Measurements from ENCODE around the gene NANS. TPM values are rescaled to one million over a fixed set of nuclear protein-coding genes. Genes with fewer than 3 reads are reported as not detected.

The NANS gene
- total RNA-seq, 1 experiment from 2014 or later, result 84.9 TPM

- BruUV-seq (replicated peaks), result no TSS peak
- Histone ChIP-seq H3K36me3 (ENCODE audit: low read depth) (no peaks in the 10 kb centered on the region; the same call in 1 of the 2 replicates), H3K27me3 (ENCODE audit: insufficient read depth, low read depth) (no peaks in the 10 kb centered on the region), H3K79me2 (ENCODE audit: low read depth) (no peaks in the 10 kb centered on the region), H2AFZ (no peak overlapping the region), H3K4me1 (replicated peaks; ENCODE audit: insufficient read depth) (no peaks in the 10 kb centered on the region), H3K9me2 (ENCODE audit: insufficient read depth) (no peaks in the 10 kb centered on the region), H3F3A (ENCODE audit: insufficient read depth, low read depth) (peaks cover 3% of the 10 kb centered on the region; the same call in 1 of the 2 replicates), H4K20me1 (ENCODE audit: insufficient read depth) (no peaks in the 10 kb centered on the region), H3K4me3 (no peak overlapping the region), H3K27ac (no peak overlapping the region), H3K4me2 (no peak overlapping the region), H3K9me3 (ENCODE audit: insufficient read depth, low read depth) (no peaks in the 10 kb centered on the region)
- TF ChIP-seq EZH2 (IDR thresholded peaks at IDR 0.05; ENCODE audit: low read depth) (no peak), CTCF (conservative IDR thresholded peaks at IDR 0.05) (no peak)
- ChIA-PET CTCF (no interaction called here), POLR2A (ENCODE audit: unreplicated experiment) (no interaction called here)
- DNase-seq, result no peak
- intact Hi-C loops (cut with micrococcal nuclease; ENCODE audit: unreplicated experiment), result no loop called here
Observed at GRCh38 chr9:98095401-98095800, 38.9 kb downstream of the NANS start.

- Histone ChIP-seq H3K79me2 (ENCODE audit: low read depth) (no peaks in the 10 kb centered on the region), H3K9me2 (ENCODE audit: insufficient read depth) (no peaks in the 10 kb centered on the region), H3K36me3 (ENCODE audit: low read depth) (no peaks in the 10 kb centered on the region; the same call in 1 of the 2 replicates), H3K27me3 (ENCODE audit: insufficient read depth, low read depth) (no peaks in the 10 kb centered on the region), H3K4me2 (no peak overlapping the region), H3K9me3 (ENCODE audit: insufficient read depth, low read depth) (no peaks in the 10 kb centered on the region), H3K27ac (no peak overlapping the region), H3F3A (ENCODE audit: insufficient read depth, low read depth) (peaks cover 3% of the 10 kb centered on the region; the same call in 1 of the 2 replicates), H3K4me1 (replicated peaks; ENCODE audit: insufficient read depth) (no peaks in the 10 kb centered on the region), H3K4me3 (no peak overlapping the region), H2AFZ (no peak overlapping the region), H4K20me1 (ENCODE audit: insufficient read depth) (no peaks in the 10 kb centered on the region)
- ChIA-PET POLR2A (ENCODE audit: unreplicated experiment) (no interaction called here), CTCF (no interaction called here)
- intact Hi-C loops (cut with micrococcal nuclease; ENCODE audit: unreplicated experiment), result no loop called here
- no TSS peak for BruUV-seq (replicated peaks)
- DNase-seq, result no peak
- TF ChIP-seq CTCF (conservative IDR thresholded peaks at IDR 0.05) (no peak), EZH2 (IDR thresholded peaks at IDR 0.05; ENCODE audit: low read depth) (no peak)
Observed at GRCh38 chr9:98096091-98096490, 39.6 kb downstream of the NANS start.

GRCh38 chr9:98097836-98098235, 41.3 kb downstream of the NANS start:
- H3K4me2 ChIP-seq, result no peak overlapping the region
- intact Hi-C loops (cut with micrococcal nuclease; ENCODE audit: unreplicated experiment), result no loop called here
- H3K9me2 ChIP-seq (ENCODE audit: insufficient read depth), result no peaks in the 10 kb centered on the region
- no peak overlapping the region for H2AFZ ChIP-seq
- POLR2A ChIA-PET (ENCODE audit: unreplicated experiment), result interaction anchor here (0.6 to 0.7 kb wide), 2 partner anchors 52 to 121 kb away, joined by 4 to 9 read pairs; no protein-coding TSS in a partner anchor
- H3K27me3 ChIP-seq (ENCODE audit: insufficient read depth, low read depth), result no peaks in the 10 kb centered on the region
- CTCF ChIA-PET, result no interaction called here
- BruUV-seq (replicated peaks), result no TSS peak
- H3K79me2 ChIP-seq (ENCODE audit: low read depth), result no peaks in the 10 kb centered on the region
- H3K27ac ChIP-seq, result no peak overlapping the region
- TF ChIP-seq CTCF (conservative IDR thresholded peaks at IDR 0.05) (no peak), EZH2 (IDR thresholded peaks at IDR 0.05; ENCODE audit: low read depth) (no peak)
- H4K20me1 ChIP-seq (ENCODE audit: insufficient read depth), result no peaks in the 10 kb centered on the region
- no peak overlapping the region for H3K4me3 ChIP-seq
- no peaks in the 10 kb centered on the region; the same call in 1 of the 2 replicates for H3F3A ChIP-seq (ENCODE audit: insufficient read depth, low read depth)
- DNase-seq, result no peak
- H3K4me1 ChIP-seq (replicated peaks; ENCODE audit: insufficient read depth), result no peaks in the 10 kb centered on the region
- no peaks in the 10 kb centered on the region for H3K9me3 ChIP-seq (ENCODE audit: insufficient read depth, low read depth)
- H3K36me3 ChIP-seq (ENCODE audit: low read depth), result no peaks in the 10 kb centered on the region; the same call in 1 of the 2 replicates
